Panc1 (cell line): ENCODE data around the gene AKAP17A. TPM values are rescaled to one million over a fixed set of nuclear protein-coding genes. Genes with fewer than 3 reads are reported as not detected.

ENCODE experiments used
- ATAC-seq: fragments of 200-7000 bp; cut with Tn5 transposase; 2 replicates; pipeline ENCODE4 v1.9.1; 2020; ENCODE audit warnings: mild to moderate bottlenecking, moderate library complexity
- BruUV-seq: library from RNA; stranded (reverse); fragments of 400-500 nt; replicated peaks from 2 replicates; lab custom pipeline; 2021; lab: Mats Ljungman, UMichigan
- CTCF ChIA-PET: fragments of 300-600 bp; sonication (Branson Sonifier 250); formaldehyde crosslinking; loops from one replicate; lab custom pipeline; 2022; ENCODE audit warnings: antibody characterized with exemption; lab: Charles Lee
- POLR2A ChIA-PET: fragments of 300-600 bp; sonication (Branson Sonifier 250); formaldehyde crosslinking; loops from one replicate; lab custom pipeline; 2022; ENCODE audit warnings: antibody characterized with exemption; lab: Charles Lee
- DNase-seq: peaks from one replicate; pipeline ENCODE4 v3.0.0-alpha.2; 2010; ENCODE audit warnings: low read depth, low spot score
- H3K27ac ChIP-seq: 2 replicates; pipeline ENCODE4 v1.5.1; 2011; ENCODE audit warnings: mild to moderate bottlenecking, low read length, inconsistent platforms
- H3K27me3 ChIP-seq: fragments of 200-500 bp; sonication (Bioruptor generic); 2 replicates; pipeline ENCODE4 v1.6.0; 2014; ENCODE audit warnings: low read length, inconsistent platforms; ENCODE audit not compliant: control insufficient read depth, insufficient read depth
- H3K36me3 ChIP-seq: fragments of 200-500 bp; sonication (Bioruptor generic); 2 replicates; pipeline ENCODE4 v1.5.1; 2014; ENCODE audit warnings: inconsistent platforms, mild to moderate bottlenecking, low read length, moderate library complexity; ENCODE audit not compliant: control insufficient read depth, insufficient read depth
- H3K4me1 ChIP-seq: 2 replicates; pipeline ENCODE4 v1.5.1; 2011; ENCODE audit warnings: inconsistent platforms, mild to moderate bottlenecking, low read length, moderate library complexity; ENCODE audit not compliant: control insufficient read depth, insufficient read depth
- H3K4me3 ChIP-seq, 2 experiments: 2 replicates each; pipeline ENCODE4 v1.5.1; 2011 to 2012; ENCODE audit warnings: low read depth in 2 of 2, low read length in 2 of 2, mild to moderate bottlenecking in 2 of 2, inconsistent platforms in 1 of 2, moderate library complexity in 1 of 2
- H3K9me3 ChIP-seq: fragments of 200-500 bp; sonication (Bioruptor generic); 2 replicates; pipeline ENCODE4 v1.5.1; 2014; ENCODE audit warnings: low read depth, mild to moderate bottlenecking, inconsistent platforms, low read length, moderate library complexity; ENCODE audit not compliant: control insufficient read depth, insufficient read depth
- CTCF ChIP-seq: fragments of 450-650 bp; IDR thresholded peaks from 2 replicates; pipeline ENCODE4 v1.5.1; 2017; ENCODE audit warnings: mild to moderate bottlenecking
- POLR2AphosphoS5 ChIP-seq: IDR thresholded peaks from 2 replicates; pipeline ENCODE4 v1.6.1; 2012; ENCODE audit warnings: mild to moderate bottlenecking, low read depth, low read length, moderate library complexity
- REST ChIP-seq, 2 experiments: IDR thresholded peaks; 2 replicates each; pipeline ENCODE4 v1.6.1; 2011 to 2012; ENCODE audit warnings: low read depth in 2 of 2, control low read depth in 1 of 2, low read length in 1 of 2, mild to moderate bottlenecking in 1 of 2, moderate library complexity in 1 of 2; ENCODE audit not compliant: insufficient read depth in 1 of 2
- SIN3A ChIP-seq: IDR thresholded peaks from 2 replicates; pipeline ENCODE4 v1.6.1; 2012; ENCODE audit warnings: low read depth, mild to moderate bottlenecking, low read length, moderate library complexity, borderline replicate concordance; ENCODE audit not compliant: insufficient read depth
- TCF7L2 ChIP-seq: IDR thresholded peaks from 2 replicates; pipeline ENCODE4 v1.6.1; 2011; ENCODE audit warnings: mild to moderate bottlenecking, low read depth, low read length, inconsistent platforms
- in situ Hi-C: cut with HindIII; loops from 2 replicates; pipeline ENCODE4 v1.10.0; 2016; ENCODE audit warnings: low sequenced_read_pairs, low pct_unique_long_range_greater_than_20kb
- intact Hi-C: fragments of 100-400 bp; cut with micrococcal nuclease; formaldehyde crosslinking; loops from one replicate; pipeline ENCODE4 v1.10.0; 2022; ENCODE audit not compliant: unreplicated experiment
- total RNA-seq: library from RNA; stranded (reverse); gene quantifications from one replicate; pipeline ENCODE4 v1.2.1, GENCODE V29; 2021; ENCODE audit not compliant: unreplicated experiment

AKAP17A gene
- total RNA-seq, 1 experiment from 2014 or later, result 22.1 TPM

- intact Hi-C loops (no loop called here), in situ Hi-C loops (no loop called here)
- Histone ChIP-seq H3K4me3 (no peak overlapping the region), H3K36me3 (no peaks in the 10 kb centered on the region; the same call in 1 of the 2 replicates), H3K27ac (no peak overlapping the region), H3K27me3 (no peaks in the 10 kb centered on the region), H3K9me3 (no peaks in the 10 kb centered on the region), H3K4me1 (no peaks in the 10 kb centered on the region)
- ATAC-seq, result no peak
- no peak for TF ChIP-seq POLR2AphosphoS5
- TF ChIP-seq TCF7L2, result no peak
- ChIA-PET CTCF (no interaction called here), POLR2A (no interaction called here)
- DNase-seq, result no peak
- BruUV-seq, result no TSS peak
Observed at GRCh38 chrX:1601051-1601767, 9.8 kb downstream of the AKAP17A start.

- Histone ChIP-seq H3K36me3 (no peaks in the 10 kb centered on the region; the same call in 1 of the 2 replicates), H3K9me3 (no peaks in the 10 kb centered on the region), H3K27me3 (no peaks in the 10 kb centered on the region), H3K4me1 (no peaks in the 10 kb centered on the region), H3K4me3 (no peak overlapping the region), H3K27ac (no peak overlapping the region)
- DNase-seq (no peak), ATAC-seq (no peak)
- TF ChIP-seq CTCF (no peak), POLR2AphosphoS5 (no peak), TCF7L2 (no peak), SIN3A (no peak), REST (IDR thresholded peaks at IDR 0.05; ENCODE audit: insufficient read depth in 1 of 2, low read depth in 2 of 2, low read length in 1 of 2) (no peak)
- ChIA-PET CTCF (no interaction called here), POLR2A (no interaction called here)
- intact Hi-C loops, result no loop called here
- BruUV-seq, result no TSS peak
- in situ Hi-C loops, result no loop called here
Observed at GRCh38 chrX:1601768-1602085, 10.3 kb downstream of the AKAP17A start.

- Histone ChIP-seq H3K4me1 (no peaks in the 10 kb centered on the region), H3K27me3 (no peaks in the 10 kb centered on the region), H3K9me3 (no peaks in the 10 kb centered on the region), H3K36me3 (no peaks in the 10 kb centered on the region; the same call in 1 of the 2 replicates), H3K4me3 (no peak overlapping the region), H3K27ac (no peak overlapping the region)
- DNase-seq (no peak), ATAC-seq (no peak)
- BruUV-seq, result no TSS peak
- TF ChIP-seq TCF7L2 (no peak), REST (IDR thresholded peaks at IDR 0.05; ENCODE audit: insufficient read depth in 1 of 2, low read depth in 2 of 2, low read length in 1 of 2) (no peak)
- ChIA-PET POLR2A (no interaction called here), CTCF (no interaction called here)
- in situ Hi-C loops (no loop called here), intact Hi-C loops (no loop called here)
Observed at GRCh38 chrX:1602299-1602698, 10.9 kb downstream of the AKAP17A start.
